Measurements from ENCODE around the gene ADGRF5. TPM values are rescaled to one million over a fixed set of nuclear protein-coding genes. Genes with fewer than 3 reads are reported as not detected.

The ADGRF5 gene
- total RNA-seq, 2 experiments from 2014 or later: not detected

GRCh38 chr6:46819561-46819960 lies 102.2 kb downstream of the ADGRF5 start:
- BruUV-seq (replicated peaks): no TSS peak
- Histone ChIP-seq H2AFZ (ENCODE audit: low read length) (no peak overlapping the region), H4K20me1 (ENCODE audit: insufficient read depth, low read length) (no peaks in the 10 kb centered on the region), H3K4me1 (ENCODE audit: insufficient read depth, low read length, poor library complexity, severe bottlenecking) (no peaks in the 10 kb centered on the region), H3K4me3 (ENCODE audit: low read depth, low read length, poor library complexity, severe bottlenecking) (no peak overlapping the region), H3K27ac (ENCODE audit: low read depth, low read length, poor library complexity, severe bottlenecking) (no peak overlapping the region), H3K9me3 (ENCODE audit: low read length) (no peaks in the 10 kb centered on the region), H3K36me3 (ENCODE audit: insufficient read depth, low read length) (no peaks in the 10 kb centered on the region), H3K4me2 (ENCODE audit: low read length) (no peak overlapping the region), H3K9me2 (ENCODE audit: insufficient read depth, low read length) (no peaks in the 10 kb centered on the region), H3K79me2 (ENCODE audit: insufficient read depth, low read depth, low read length) (no peaks in the 10 kb centered on the region)
- no peak for DNase-seq (ENCODE audit: low spot score)
- intact Hi-C loops (cut with micrococcal nuclease; ENCODE audit: unreplicated experiment): no loop called here
- ChIA-PET POLR2A (interaction anchor here (0.6 kb wide), 1 partner anchor 103 kb away, joined by 3 read pairs; no protein-coding TSS in a partner anchor), CTCF (ENCODE audit: unreplicated experiment) (no interaction called here)
- no peak for TF ChIP-seq CTCF (conservative IDR thresholded peaks at IDR 0.05; ENCODE audit: low read length)
- no peak for TF ChIP-seq EZH2phosphoT487 (IDR thresholded peaks at IDR 0.05; ENCODE audit: borderline replicate concordance, low read depth, low read length)

DNA sequence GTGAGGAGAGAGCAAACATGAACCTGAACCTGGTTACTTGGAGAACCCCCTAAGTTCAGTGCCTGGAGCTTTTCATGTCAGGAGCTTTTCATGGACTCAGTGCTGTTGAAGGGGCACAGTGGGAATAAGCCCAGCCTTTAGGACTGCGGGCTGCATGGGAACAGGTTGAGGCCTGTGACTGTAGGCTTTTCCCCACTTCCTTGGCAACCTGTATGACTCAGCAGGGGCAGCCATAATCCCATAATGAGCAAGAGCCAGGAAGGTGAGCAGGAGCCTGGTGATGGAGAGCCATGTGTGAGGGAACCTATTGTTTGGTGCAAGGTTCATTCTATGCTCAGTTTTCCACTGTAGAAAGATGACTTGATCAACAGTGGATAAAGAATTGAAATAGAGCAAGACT lies 105.1 kb downstream of the ADGRF5 start:
- no peak for TF ChIP-seq CTCF (conservative IDR thresholded peaks at IDR 0.05; ENCODE audit: low read length)
- TF ChIP-seq EZH2phosphoT487 (IDR thresholded peaks at IDR 0.05; ENCODE audit: borderline replicate concordance, low read depth, low read length): no peak
- CTCF ChIA-PET (ENCODE audit: unreplicated experiment): no interaction called here
- Histone ChIP-seq H3K79me2 (ENCODE audit: insufficient read depth, low read depth, low read length) (no peaks in the 10 kb centered on the region), H3K9me3 (ENCODE audit: low read length) (no peaks in the 10 kb centered on the region), H3K9me2 (ENCODE audit: insufficient read depth, low read length) (no peaks in the 10 kb centered on the region), H3K4me2 (ENCODE audit: low read length) (no peak overlapping the region), H3K4me1 (ENCODE audit: insufficient read depth, low read length, poor library complexity, severe bottlenecking) (no peaks in the 10 kb centered on the region), H3K27ac (ENCODE audit: low read depth, low read length, poor library complexity, severe bottlenecking) (no peak overlapping the region), H3K36me3 (ENCODE audit: insufficient read depth, low read length) (no peaks in the 10 kb centered on the region), H2AFZ (ENCODE audit: low read length) (no peak overlapping the region), H4K20me1 (ENCODE audit: insufficient read depth, low read length) (no peaks in the 10 kb centered on the region), H3K4me3 (ENCODE audit: low read depth, low read length, poor library complexity, severe bottlenecking) (no peak overlapping the region)
- intact Hi-C loops (cut with micrococcal nuclease; ENCODE audit: unreplicated experiment): no loop called here
- no peak for DNase-seq (ENCODE audit: low spot score)
- BruUV-seq (replicated peaks): no TSS peak
- POLR2A ChIA-PET: no interaction called here

DNA sequence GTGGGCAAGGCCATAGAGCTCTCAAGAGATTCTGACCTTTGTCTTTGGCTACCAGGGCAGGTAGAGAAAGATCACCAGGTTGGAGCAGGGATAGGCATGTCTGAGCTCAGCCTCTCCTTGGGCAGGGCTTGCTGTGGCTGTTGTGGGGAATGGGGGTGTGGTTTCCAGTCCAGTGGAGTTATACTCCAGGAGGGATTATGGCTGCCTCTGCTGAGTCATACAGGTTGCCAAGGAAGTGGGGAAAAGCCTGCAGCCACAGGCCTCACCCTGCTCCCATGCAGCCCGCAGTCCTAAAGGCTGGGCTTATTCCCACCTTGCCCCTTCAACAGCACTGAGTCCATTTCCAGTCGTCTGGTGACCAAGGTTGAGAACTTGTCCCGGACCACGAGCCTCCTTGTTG lies 106.6 kb downstream of the ADGRF5 start:
- CTCF ChIA-PET (ENCODE audit: unreplicated experiment): no interaction called here
- Histone ChIP-seq H3K27ac (ENCODE audit: low read depth, low read length, poor library complexity, severe bottlenecking) (no peak overlapping the region), H3K4me2 (ENCODE audit: low read length) (no peak overlapping the region), H3K36me3 (ENCODE audit: insufficient read depth, low read length) (no peaks in the 10 kb centered on the region), H3K79me2 (ENCODE audit: insufficient read depth, low read depth, low read length) (no peaks in the 10 kb centered on the region), H3K9me3 (ENCODE audit: low read length) (no peaks in the 10 kb centered on the region), H4K20me1 (ENCODE audit: insufficient read depth, low read length) (no peaks in the 10 kb centered on the region), H3K9me2 (ENCODE audit: insufficient read depth, low read length) (no peaks in the 10 kb centered on the region), H3K4me3 (ENCODE audit: low read depth, low read length, poor library complexity, severe bottlenecking) (no peak overlapping the region), H2AFZ (ENCODE audit: low read length) (no peak overlapping the region), H3K4me1 (ENCODE audit: insufficient read depth, low read length, poor library complexity, severe bottlenecking) (no peaks in the 10 kb centered on the region)
- DNase-seq (ENCODE audit: low spot score): no peak
- intact Hi-C loops (cut with micrococcal nuclease; ENCODE audit: unreplicated experiment): no loop called here
- no TSS peak for BruUV-seq (replicated peaks)
- POLR2A ChIA-PET: interaction anchor here (0.8 kb wide), 1 partner anchor 25 kb away, joined by 4 read pairs; no protein-coding TSS in a partner anchor
- TF ChIP-seq EZH2phosphoT487 (IDR thresholded peaks at IDR 0.05; ENCODE audit: borderline replicate concordance, low read depth, low read length): no peak
- TF ChIP-seq CTCF (conservative IDR thresholded peaks at IDR 0.05; ENCODE audit: low read length): no peak
